NCI-H226 (cell line): ENCODE data around the gene CARS1.

Experiments
- DNase-seq: peaks from one replicate; pipeline ENCODE4 v3.0.0-alpha.2; 2015

Gene CARS1

GRCh38 chr11:2952290-2952689 is 104.9 kb downstream of the CARS1 start:
- no peak for DNase-seq

DNA sequence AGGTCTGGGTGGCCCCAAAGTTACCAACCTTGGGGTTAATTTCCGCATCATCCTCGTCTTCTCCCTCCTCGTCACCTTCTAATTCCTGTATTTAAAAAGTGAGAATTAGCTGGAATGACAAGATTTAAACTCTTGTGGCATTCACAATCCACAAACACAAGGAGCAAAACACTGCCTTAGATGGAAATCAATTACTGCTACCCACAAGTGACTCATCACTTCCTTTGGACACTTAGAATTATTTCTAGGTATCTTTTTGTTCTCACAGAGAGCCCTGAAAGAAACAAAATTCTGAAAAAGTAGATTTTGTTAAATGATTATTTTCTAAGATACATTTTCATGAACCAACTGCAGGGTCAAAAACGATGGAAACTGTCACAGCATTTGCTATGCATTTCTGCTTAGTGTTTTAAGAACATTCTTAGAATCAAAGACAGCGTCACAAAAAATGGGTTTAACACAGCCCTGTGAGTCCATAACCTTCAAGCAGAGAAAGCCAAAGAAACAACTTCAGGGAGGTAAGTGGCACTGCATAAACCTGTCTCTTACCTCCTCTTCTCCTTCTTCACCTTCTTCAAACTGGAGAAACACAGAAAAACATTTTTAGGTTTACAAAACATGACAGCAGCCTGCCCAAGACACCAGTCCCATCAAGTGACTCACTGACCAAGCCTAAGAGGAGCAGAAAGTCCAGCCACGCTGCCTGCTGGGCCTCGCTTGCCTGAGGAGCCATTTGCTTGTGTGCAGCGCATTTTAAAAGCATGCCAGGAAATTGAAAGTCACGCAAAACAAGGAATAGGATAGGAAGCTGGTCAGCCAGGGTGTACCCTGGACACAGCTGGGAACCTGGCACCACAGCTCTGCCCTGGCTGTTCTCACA is 105.8 kb downstream of the CARS1 start:
- DNase-seq, result no peak
